WTC11 (cell line): ENCODE results near the gene DLG5. TPM values are rescaled to one million over a fixed set of nuclear protein-coding genes. Genes with fewer than 3 reads are reported as not detected.
A peak's percentile ranks its signal among the peaks of the same experiment; 100 is the strongest.

ENCODE experiments used
- ATAC-seq: fragments of 200-7000 bp; cut with Tn5 transposase; 2 replicates; pipeline ENCODE4 v1.10.0; 2021; ENCODE audit warnings: mild to moderate bottlenecking, moderate library complexity
- CTCF ChIA-PET: fragments of 300-600 bp; sonication (Branson Sonifier 250); formaldehyde crosslinking; loops from one replicate; lab custom pipeline; 2021; ENCODE audit warnings: antibody characterized with exemption; lab: Charles Lee
- POLR2A ChIA-PET: fragments of 350-600 bp; sonication (Branson Sonifier 250); formaldehyde crosslinking; loops from one replicate; lab custom pipeline; 2021; ENCODE audit warnings: antibody characterized with exemption; lab: Charles Lee
- DNase-seq: peaks from one replicate; pipeline ENCODE4 v3.0.0; 2021; ENCODE audit warnings: low spot score
- H3K27ac Mint-ChIP-seq: 2 replicates; pipeline ENCODE4 v1.8.0; 2021; ENCODE audit warnings: mixed read lengths
- H3K27me3 Mint-ChIP-seq: 2 replicates; pipeline ENCODE4 v1.8.0; 2021; ENCODE audit warnings: low read depth, mild to moderate bottlenecking, moderate library complexity, mixed read lengths
- H3K36me3 Mint-ChIP-seq: 2 replicates; pipeline ENCODE4 v1.8.0; 2021; ENCODE audit warnings: mixed read lengths
- H3K4me1 Mint-ChIP-seq: 2 replicates; pipeline ENCODE4 v1.8.0; 2022; ENCODE audit warnings: mixed read lengths
- H3K4me3 Mint-ChIP-seq: 2 replicates; pipeline ENCODE4 v1.8.0; 2021; ENCODE audit warnings: mild to moderate bottlenecking, moderate library complexity, mixed read lengths
- H3K9me3 Mint-ChIP-seq: 2 replicates; pipeline ENCODE4 v1.8.0; 2021; ENCODE audit warnings: mixed read lengths
- FOXP1 ChIP-seq: sonication (generic); formaldehyde crosslinking; IDR thresholded peaks from 2 replicates; pipeline ENCODE4 v1.8.0; 2022; ENCODE audit warnings: missing genetic modification reagents, mild to moderate bottlenecking, moderate library complexity, borderline replicate concordance
- GTF2I ChIP-seq: fragments of 250-450 bp; sonication (Bioruptor Pico); conservative IDR thresholded peaks from 2 replicates; pipeline ENCODE4 v1.4.0; 2021; ENCODE audit warnings: mild to moderate bottlenecking
- IRF2 ChIP-seq: sonication (generic); formaldehyde crosslinking; IDR thresholded peaks from 2 replicates; pipeline ENCODE4 v1.8.0; 2022; ENCODE audit warnings: low read depth, missing genetic modification reagents, borderline replicate concordance
- NFE2L1 ChIP-seq: sonication (generic); formaldehyde crosslinking; IDR thresholded peaks from 2 replicates; pipeline ENCODE4 v1.8.1; 2023; ENCODE audit warnings: missing genetic modification reagents
- SP1 ChIP-seq: sonication (generic); formaldehyde crosslinking; conservative IDR thresholded peaks from 2 replicates; pipeline ENCODE4 v1.8.1; 2022; ENCODE audit warnings: missing genetic modification reagents
- TEAD4 ChIP-seq: sonication (generic); formaldehyde crosslinking; IDR thresholded peaks from 2 replicates; pipeline ENCODE4 v1.8.0; 2022; ENCODE audit warnings: mild to moderate bottlenecking, missing genetic modification reagents
- ZNF671 ChIP-seq: fragments of 250-450 bp; sonication (Bioruptor Pico); IDR thresholded peaks from 2 replicates; pipeline ENCODE4 v1.8.0; 2021; ENCODE audit warnings: mild to moderate bottlenecking
- total RNA-seq: library from RNA; stranded (reverse); gene quantifications from 3 replicates; pipeline ENCODE4 v1.2.3, GENCODE V29; 2021
- TF ChIP-seq, protein P1 (sequence below): sonication (generic); formaldehyde crosslinking; IDR thresholded peaks from 2 replicates; pipeline ENCODE4 v1.8.0; 2022; ENCODE audit warnings: mild to moderate bottlenecking, missing genetic modification reagents
- TF ChIP-seq, protein P2 (sequence below): sonication (generic); formaldehyde crosslinking; IDR thresholded peaks from 2 replicates; pipeline ENCODE4 v1.8.1; 2022; ENCODE audit warnings: mild to moderate bottlenecking, moderate library complexity, missing genetic modification reagents
- TF ChIP-seq, protein P3 (sequence below): sonication (generic); formaldehyde crosslinking; IDR thresholded peaks from 2 replicates; pipeline ENCODE4 v1.8.1; 2022; ENCODE audit warnings: low read depth, missing genetic modification reagents, borderline replicate concordance
- TF ChIP-seq, protein P4 (sequence below): sonication (generic); formaldehyde crosslinking; IDR thresholded peaks from 2 replicates; pipeline ENCODE4 v1.8.0; 2022; ENCODE audit warnings: missing genetic modification reagents
- TF ChIP-seq, protein P5 (sequence below): sonication (generic); formaldehyde crosslinking; IDR thresholded peaks from 2 replicates; pipeline ENCODE4 v1.8.1; 2023; ENCODE audit warnings: mild to moderate bottlenecking, missing genetic modification reagents, moderate library complexity
- TF ChIP-seq, protein P6 (sequence below): fragments of 250-450 bp; sonication (Bioruptor Pico); IDR thresholded peaks from 2 replicates; pipeline ENCODE4 v1.9.0; 2021; ENCODE audit warnings: moderate library complexity, mild to moderate bottlenecking, inconsistent platforms, borderline replicate concordance
- TF ChIP-seq, protein P7 (sequence below): fragments of 250-450 bp; sonication (Bioruptor Pico); IDR thresholded peaks from 2 replicates; pipeline ENCODE4 v1.9.0; 2021; ENCODE audit warnings: mild to moderate bottlenecking, borderline replicate concordance

The DLG5 gene
- total RNA-seq, 1 experiment from 2014 or later: 65.5 TPM

DNA sequence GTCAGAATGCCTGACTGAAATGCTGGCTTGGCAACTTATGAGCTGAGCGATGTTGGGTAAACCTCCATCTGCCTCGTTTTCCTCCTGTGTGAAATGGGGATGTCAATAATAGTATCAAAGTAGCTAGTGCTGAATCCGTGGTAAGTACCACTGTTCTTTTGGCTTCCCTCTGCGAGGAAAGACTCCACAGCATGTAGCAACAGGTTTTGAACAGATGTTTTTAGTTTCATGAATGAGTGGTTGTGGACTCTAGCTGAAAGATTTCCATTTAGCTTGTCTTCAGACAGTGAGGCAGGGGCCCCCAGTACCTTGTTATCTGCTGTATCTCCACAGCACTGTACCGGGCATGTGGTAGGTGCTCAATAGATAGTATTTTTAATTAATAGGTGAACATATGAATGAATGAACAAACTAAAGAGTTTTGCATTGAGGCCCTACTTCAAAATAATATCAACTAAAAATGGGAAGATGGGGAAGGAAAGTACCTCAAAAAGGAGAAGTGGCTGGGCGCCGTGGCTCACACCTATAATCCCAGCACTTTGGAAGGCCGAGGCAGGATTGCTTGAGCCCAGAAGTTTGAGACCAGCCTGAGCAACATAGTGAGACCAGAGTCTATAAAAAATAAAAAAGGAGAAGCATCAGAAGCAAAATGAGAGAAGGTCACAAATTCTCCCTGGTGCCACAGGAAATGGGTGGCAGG, 5.6 kb upstream of the DLG5 start:
- DNase-seq: no peak
- CTCF ChIA-PET: interaction anchor here (1.2 to 3.7 kb wide), 2 partner anchors 42 kb away, joined by 3 to 27 read pairs; no protein-coding TSS in a partner anchor

DNA sequence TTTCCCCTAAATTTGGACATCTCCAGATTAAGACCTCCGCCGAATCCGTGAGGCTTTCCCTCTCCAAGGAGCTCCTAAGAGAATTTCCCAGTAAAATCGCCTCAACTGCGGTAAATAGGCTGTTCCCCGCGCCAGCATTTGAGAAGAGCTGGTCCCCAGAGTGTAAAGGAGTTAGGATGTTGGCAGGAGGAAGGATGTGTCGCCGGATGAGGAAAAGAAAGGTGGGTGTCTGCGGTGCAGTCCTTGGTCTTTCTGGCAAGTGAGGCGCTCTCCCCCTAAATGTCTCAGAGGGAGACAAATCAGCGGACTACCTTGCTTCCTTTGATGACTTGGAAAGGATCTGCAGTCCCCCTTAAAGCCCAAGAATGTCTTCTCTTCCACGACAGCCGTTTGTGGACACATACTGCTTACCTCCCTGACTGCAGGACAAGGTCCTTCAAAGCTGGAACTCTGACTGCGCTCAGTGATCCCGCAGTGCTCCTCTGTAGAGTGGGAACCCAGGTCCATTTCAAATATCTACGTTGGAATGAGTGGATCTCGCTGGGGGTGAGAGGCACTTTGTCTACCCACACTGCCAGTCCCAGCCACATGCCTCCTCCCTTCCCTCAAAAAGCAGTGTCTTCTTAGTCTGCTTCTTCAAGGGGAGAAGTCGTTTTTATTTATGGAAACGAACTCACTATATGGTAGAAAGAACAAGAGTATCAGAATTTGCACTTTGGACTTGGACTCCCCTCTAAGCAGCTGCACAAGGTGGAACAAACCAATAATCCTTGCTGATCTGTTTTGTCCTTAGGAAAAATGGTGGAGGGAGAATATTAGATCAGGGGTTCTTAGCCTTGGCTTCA, 1.1 kb upstream of the DLG5 start:
- TF ChIP-seq, protein P1, sequence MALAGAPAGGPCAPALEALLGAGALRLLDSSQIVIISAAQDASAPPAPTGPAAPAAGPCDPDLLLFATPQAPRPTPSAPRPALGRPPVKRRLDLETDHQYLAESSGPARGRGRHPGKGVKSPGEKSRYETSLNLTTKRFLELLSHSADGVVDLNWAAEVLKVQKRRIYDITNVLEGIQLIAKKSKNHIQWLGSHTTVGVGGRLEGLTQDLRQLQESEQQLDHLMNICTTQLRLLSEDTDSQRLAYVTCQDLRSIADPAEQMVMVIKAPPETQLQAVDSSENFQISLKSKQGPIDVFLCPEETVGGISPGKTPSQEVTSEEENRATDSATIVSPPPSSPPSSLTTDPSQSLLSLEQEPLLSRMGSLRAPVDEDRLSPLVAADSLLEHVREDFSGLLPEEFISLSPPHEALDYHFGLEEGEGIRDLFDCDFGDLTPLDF (CRISPR knock-in tag): no peak
- TF ChIP-seq, protein P2, sequence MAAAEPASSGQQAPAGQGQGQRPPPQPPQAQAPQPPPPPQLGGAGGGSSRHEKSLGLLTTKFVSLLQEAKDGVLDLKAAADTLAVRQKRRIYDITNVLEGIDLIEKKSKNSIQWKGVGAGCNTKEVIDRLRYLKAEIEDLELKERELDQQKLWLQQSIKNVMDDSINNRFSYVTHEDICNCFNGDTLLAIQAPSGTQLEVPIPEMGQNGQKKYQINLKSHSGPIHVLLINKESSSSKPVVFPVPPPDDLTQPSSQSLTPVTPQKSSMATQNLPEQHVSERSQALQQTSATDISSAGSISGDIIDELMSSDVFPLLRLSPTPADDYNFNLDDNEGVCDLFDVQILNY (CRISPR knock-in tag): no peak
- TF ChIP-seq TEAD4 (CRISPR knock-in tag) (no peak), GTF2I (no peak), SP1 (CRISPR knock-in tag) (no peak), FOXP1 (CRISPR knock-in tag) (no peak), ZNF671 (CRISPR knock-in tag) (no peak), NFE2L1 (CRISPR knock-in tag) (no peak)
- TF ChIP-seq, protein P3, sequence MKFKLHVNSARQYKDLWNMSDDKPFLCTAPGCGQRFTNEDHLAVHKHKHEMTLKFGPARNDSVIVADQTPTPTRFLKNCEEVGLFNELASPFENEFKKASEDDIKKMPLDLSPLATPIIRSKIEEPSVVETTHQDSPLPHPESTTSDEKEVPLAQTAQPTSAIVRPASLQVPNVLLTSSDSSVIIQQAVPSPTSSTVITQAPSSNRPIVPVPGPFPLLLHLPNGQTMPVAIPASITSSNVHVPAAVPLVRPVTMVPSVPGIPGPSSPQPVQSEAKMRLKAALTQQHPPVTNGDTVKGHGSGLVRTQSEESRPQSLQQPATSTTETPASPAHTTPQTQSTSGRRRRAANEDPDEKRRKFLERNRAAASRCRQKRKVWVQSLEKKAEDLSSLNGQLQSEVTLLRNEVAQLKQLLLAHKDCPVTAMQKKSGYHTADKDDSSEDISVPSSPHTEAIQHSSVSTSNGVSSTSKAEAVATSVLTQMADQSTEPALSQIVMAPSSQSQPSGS (CRISPR knock-in tag): no peak
- TF ChIP-seq, protein P4, sequence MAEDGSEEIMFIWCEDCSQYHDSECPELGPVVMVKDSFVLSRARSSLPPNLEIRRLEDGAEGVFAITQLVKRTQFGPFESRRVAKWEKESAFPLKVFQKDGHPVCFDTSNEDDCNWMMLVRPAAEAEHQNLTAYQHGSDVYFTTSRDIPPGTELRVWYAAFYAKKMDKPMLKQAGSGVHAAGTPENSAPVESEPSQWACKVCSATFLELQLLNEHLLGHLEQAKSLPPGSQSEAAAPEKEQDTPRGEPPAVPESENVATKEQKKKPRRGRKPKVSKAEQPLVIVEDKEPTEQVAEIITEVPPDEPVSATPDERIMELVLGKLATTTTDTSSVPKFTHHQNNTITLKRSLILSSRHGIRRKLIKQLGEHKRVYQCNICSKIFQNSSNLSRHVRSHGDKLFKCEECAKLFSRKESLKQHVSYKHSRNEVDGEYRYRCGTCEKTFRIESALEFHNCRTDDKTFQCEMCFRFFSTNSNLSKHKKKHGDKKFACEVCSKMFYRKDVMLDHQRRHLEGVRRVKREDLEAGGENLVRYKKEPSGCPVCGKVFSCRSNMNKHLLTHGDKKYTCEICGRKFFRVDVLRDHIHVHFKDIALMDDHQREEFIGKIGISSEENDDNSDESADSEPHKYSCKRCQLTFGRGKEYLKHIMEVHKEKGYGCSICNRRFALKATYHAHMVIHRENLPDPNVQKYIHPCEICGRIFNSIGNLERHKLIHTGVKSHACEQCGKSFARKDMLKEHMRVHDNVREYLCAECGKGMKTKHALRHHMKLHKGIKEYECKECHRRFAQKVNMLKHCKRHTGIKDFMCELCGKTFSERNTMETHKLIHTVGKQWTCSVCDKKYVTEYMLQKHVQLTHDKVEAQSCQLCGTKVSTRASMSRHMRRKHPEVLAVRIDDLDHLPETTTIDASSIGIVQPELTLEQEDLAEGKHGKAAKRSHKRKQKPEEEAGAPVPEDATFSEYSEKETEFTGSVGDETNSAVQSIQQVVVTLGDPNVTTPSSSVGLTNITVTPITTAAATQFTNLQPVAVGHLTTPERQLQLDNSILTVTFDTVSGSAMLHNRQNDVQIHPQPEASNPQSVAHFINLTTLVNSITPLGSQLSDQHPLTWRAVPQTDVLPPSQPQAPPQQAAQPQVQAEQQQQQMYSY (CRISPR knock-in tag): no peak
- TF ChIP-seq, protein P5, sequence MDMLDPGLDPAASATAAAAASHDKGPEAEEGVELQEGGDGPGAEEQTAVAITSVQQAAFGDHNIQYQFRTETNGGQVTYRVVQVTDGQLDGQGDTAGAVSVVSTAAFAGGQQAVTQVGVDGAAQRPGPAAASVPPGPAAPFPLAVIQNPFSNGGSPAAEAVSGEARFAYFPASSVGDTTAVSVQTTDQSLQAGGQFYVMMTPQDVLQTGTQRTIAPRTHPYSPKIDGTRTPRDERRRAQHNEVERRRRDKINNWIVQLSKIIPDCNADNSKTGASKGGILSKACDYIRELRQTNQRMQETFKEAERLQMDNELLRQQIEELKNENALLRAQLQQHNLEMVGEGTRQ (CRISPR knock-in tag): no peak
- TF ChIP-seq, protein P6, sequence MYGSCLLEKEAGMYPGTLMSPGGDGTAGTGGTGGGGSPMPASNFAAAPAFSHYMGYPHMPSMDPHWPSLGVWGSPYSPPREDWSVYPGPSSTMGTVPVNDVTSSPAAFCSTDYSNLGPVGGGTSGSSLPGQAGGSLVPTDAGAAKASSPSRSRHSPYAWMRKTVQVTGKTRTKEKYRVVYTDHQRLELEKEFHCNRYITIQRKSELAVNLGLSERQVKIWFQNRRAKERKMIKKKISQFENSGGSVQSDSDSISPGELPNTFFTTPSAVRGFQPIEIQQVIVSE: no peak
- TF ChIP-seq, protein P7, sequence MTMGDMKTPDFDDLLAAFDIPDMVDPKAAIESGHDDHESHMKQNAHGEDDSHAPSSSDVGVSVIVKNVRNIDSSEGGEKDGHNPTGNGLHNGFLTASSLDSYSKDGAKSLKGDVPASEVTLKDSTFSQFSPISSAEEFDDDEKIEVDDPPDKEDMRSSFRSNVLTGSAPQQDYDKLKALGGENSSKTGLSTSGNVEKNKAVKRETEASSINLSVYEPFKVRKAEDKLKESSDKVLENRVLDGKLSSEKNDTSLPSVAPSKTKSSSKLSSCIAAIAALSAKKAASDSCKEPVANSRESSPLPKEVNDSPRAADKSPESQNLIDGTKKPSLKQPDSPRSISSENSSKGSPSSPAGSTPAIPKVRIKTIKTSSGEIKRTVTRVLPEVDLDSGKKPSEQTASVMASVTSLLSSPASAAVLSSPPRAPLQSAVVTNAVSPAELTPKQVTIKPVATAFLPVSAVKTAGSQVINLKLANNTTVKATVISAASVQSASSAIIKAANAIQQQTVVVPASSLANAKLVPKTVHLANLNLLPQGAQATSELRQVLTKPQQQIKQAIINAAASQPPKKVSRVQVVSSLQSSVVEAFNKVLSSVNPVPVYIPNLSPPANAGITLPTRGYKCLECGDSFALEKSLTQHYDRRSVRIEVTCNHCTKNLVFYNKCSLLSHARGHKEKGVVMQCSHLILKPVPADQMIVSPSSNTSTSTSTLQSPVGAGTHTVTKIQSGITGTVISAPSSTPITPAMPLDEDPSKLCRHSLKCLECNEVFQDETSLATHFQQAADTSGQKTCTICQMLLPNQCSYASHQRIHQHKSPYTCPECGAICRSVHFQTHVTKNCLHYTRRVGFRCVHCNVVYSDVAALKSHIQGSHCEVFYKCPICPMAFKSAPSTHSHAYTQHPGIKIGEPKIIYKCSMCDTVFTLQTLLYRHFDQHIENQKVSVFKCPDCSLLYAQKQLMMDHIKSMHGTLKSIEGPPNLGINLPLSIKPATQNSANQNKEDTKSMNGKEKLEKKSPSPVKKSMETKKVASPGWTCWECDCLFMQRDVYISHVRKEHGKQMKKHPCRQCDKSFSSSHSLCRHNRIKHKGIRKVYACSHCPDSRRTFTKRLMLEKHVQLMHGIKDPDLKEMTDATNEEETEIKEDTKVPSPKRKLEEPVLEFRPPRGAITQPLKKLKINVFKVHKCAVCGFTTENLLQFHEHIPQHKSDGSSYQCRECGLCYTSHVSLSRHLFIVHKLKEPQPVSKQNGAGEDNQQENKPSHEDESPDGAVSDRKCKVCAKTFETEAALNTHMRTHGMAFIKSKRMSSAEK (CRISPR knock-in tag): no peak
- DNase-seq (no peak), ATAC-seq (peak; percentile 10)
- POLR2A ChIA-PET: interaction anchor here (1.0 kb wide), 1 partner anchor 45 kb away, joined by 3 read pairs; no protein-coding TSS in a partner anchor
- Mint-ChIP-seq H3K9me3 (peaks cover 7% of the 10 kb centered on the region), H3K27ac (peak overlapping the region; percentile 40; the same call in 1 of the 2 replicates), H3K27me3 (peaks cover 8% of the 10 kb centered on the region), H3K4me1 (peaks cover 36% of the 10 kb centered on the region), H3K4me3 (peak overlapping the region; percentile 69), H3K36me3 (peaks cover 8% of the 10 kb centered on the region)
- CTCF ChIA-PET: interaction anchor here (0.6 to 6.4 kb wide), 5 partner anchors 14 to 81 kb away, joined by 3 to 48 read pairs (median 8); no protein-coding TSS in a partner anchor

More for the DNA sequence above, 5.6 kb upstream of the DLG5 start:
- no peak overlapping the region for H3K27ac Mint-ChIP-seq
- H3K9me3 Mint-ChIP-seq: peaks cover 7% of the 10 kb centered on the region
- no peak for ATAC-seq
- TF ChIP-seq IRF2 (CRISPR knock-in tag): no peak
- peaks cover 20% of the 10 kb centered on the region for H3K4me1 Mint-ChIP-seq
- POLR2A ChIA-PET: interaction anchor here (1.2 kb wide), 1 partner anchor 16 kb away, joined by 3 read pairs; no protein-coding TSS in a partner anchor
- peaks cover 8% of the 10 kb centered on the region for H3K27me3 Mint-ChIP-seq
- H3K36me3 Mint-ChIP-seq: peaks cover 8% of the 10 kb centered on the region
- H3K4me3 Mint-ChIP-seq: no peak overlapping the region
